ENCODE data around the gene CHDH.

DNA sequence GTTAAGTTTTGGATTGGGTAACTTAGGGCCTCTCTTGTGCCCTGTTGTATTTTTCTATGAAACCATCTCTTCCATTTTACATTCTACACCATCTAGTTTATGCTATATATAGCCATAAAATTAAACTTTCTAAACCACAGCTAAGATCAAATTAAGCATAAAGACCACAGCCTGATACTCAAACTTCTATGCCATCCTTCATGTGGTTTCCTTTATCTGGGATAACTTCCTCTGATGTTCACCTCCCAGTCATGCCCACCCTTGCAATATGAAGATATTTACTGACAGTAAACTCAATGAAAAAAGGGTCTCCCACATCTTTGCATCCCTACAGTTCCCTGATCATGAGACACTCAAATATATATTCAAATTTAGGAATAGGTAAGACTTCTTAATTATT is 41.2 kb upstream of the CHDH start:
- no peak for TF ChIP-seq KLF9 (tag by site-specific recombination; IDR thresholded peaks at IDR 0.05; ENCODE audit: low read depth)
- TF ChIP-seq, protein P1, sequence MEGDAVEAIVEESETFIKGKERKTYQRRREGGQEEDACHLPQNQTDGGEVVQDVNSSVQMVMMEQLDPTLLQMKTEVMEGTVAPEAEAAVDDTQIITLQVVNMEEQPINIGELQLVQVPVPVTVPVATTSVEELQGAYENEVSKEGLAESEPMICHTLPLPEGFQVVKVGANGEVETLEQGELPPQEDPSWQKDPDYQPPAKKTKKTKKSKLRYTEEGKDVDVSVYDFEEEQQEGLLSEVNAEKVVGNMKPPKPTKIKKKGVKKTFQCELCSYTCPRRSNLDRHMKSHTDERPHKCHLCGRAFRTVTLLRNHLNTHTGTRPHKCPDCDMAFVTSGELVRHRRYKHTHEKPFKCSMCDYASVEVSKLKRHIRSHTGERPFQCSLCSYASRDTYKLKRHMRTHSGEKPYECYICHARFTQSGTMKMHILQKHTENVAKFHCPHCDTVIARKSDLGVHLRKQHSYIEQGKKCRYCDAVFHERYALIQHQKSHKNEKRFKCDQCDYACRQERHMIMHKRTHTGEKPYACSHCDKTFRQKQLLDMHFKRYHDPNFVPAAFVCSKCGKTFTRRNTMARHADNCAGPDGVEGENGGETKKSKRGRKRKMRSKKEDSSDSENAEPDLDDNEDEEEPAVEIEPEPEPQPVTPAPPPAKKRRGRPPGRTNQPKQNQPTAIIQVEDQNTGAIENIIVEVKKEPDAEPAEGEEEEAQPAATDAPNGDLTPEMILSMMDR (tag by site-specific recombination; IDR thresholded peaks at IDR 0.05), result no peak
- no peak for TF ChIP-seq ZNF292 (tag by site-specific recombination; IDR thresholded peaks at IDR 0.05; ENCODE audit: borderline replicate concordance, low read depth)
- TF ChIP-seq, protein P2, sequence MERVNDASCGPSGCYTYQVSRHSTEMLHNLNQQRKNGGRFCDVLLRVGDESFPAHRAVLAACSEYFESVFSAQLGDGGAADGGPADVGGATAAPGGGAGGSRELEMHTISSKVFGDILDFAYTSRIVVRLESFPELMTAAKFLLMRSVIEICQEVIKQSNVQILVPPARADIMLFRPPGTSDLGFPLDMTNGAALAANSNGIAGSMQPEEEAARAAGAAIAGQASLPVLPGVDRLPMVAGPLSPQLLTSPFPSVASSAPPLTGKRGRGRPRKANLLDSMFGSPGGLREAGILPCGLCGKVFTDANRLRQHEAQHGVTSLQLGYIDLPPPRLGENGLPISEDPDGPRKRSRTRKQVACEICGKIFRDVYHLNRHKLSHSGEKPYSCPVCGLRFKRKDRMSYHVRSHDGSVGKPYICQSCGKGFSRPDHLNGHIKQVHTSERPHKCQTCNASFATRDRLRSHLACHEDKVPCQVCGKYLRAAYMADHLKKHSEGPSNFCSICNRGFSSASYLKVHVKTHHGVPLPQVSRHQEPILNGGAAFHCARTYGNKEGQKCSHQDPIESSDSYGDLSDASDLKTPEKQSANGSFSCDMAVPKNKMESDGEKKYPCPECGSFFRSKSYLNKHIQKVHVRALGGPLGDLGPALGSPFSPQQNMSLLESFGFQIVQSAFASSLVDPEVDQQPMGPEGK (tag by site-specific recombination; IDR thresholded peaks at IDR 0.05), result no peak
- TF ChIP-seq, protein P3, sequence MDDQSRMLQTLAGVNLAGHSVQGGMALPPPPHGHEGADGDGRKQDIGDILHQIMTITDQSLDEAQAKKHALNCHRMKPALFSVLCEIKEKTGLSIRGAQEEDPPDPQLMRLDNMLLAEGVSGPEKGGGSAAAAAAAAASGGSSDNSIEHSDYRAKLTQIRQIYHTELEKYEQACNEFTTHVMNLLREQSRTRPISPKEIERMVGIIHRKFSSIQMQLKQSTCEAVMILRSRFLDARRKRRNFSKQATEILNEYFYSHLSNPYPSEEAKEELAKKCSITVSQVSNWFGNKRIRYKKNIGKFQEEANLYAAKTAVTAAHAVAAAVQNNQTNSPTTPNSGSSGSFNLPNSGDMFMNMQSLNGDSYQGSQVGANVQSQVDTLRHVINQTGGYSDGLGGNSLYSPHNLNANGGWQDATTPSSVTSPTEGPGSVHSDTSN (CRISPR knock-in tag; IDR thresholded peaks at IDR 0.05), result no peak
- TF ChIP-seq REPIN1 (tag by site-specific recombination; IDR thresholded peaks at IDR 0.05; ENCODE audit: low read depth), result no peak
- TF ChIP-seq ZBTB26 (tag by site-specific recombination; optimal IDR thresholded peaks at IDR 0.05), result no peak
- TF ChIP-seq ZBTB7A (tag by site-specific recombination; IDR thresholded peaks at IDR 0.05; ENCODE audit: low read depth), result no peak
- no peak for TF ChIP-seq ZNF274 (IDR thresholded peaks at IDR 0.05; ENCODE audit: low read length)
- TF ChIP-seq ZNF274 (tag by site-specific recombination; IDR thresholded peaks at IDR 0.05; ENCODE audit: borderline replicate concordance), result no peak

Measured in HEK293 (cell line).